Spinal cord (tissue), 10 donors: Measurements from ENCODE around the gene NCSTN. TPM values are rescaled to one million over a fixed set of nuclear protein-coding genes. Genes with fewer than 3 reads are reported as not detected.

Experiments used
- DNase-seq, 6 donors: peaks; one replicate each; pipeline versions ENCODE4 v3.0.0 to v3.0.0-alpha.2; 2013 to 2015; ENCODE audit warnings: low spot score in 6 of 6, low read depth in 4 of 6
- H3K27ac ChIP-seq: one replicate; pipeline ENCODE4 v1.5.1; 2013; ENCODE audit warnings: low read depth, low read length, control low read depth
- H3K27me3 ChIP-seq: one replicate; pipeline ENCODE4 v1.6.1; 2013; ENCODE audit warnings: low read length; ENCODE audit not compliant: control insufficient read depth, insufficient read depth
- H3K36me3 ChIP-seq: one replicate; pipeline ENCODE4 v1.6.1; 2013; ENCODE audit warnings: low read length; ENCODE audit not compliant: control insufficient read depth, insufficient read depth
- H3K4me1 ChIP-seq: one replicate; pipeline ENCODE4 v1.6.1; 2013; ENCODE audit warnings: low read length; ENCODE audit not compliant: control insufficient read depth, insufficient read depth
- H3K4me3 ChIP-seq: one replicate; pipeline ENCODE4 v1.5.1; 2013; ENCODE audit warnings: low read depth, low read length, control low read depth
- H3K9me3 ChIP-seq: one replicate; pipeline ENCODE4 v1.6.1; 2013; ENCODE audit warnings: low read length; ENCODE audit not compliant: control insufficient read depth, insufficient read depth
- WGBS: methylation state at CpG from one replicate; pipeline ENCODE4 v1.1.5; 2013; ENCODE audit warnings: missing lambda C conversion rate; ENCODE audit not compliant: insufficient coverage; 5-methylcytosine and 5-hydroxymethylcytosine counted together
- polyA plus RNA-seq, 2 donors: library from polyadenylated mRNA; unstranded; fragments of 120-200 nt; gene quantifications; one replicate each; pipeline ENCODE4 v1.2.1, GENCODE V29; 2013; ENCODE audit not compliant: insufficient read length in 2 of 2
- total RNA-seq, 2 donors: library from RNA; depleted of rRNA in 1 of 2; stranded (reverse); fragments of 120-200 nt in 1 of 2; fragments of >200 nt in 1 of 2; gene quantifications; one replicate each; pipeline versions ENCODE4 v1.2.3 to v1.2.4, GENCODE V29; 2013 to 2014
- donor health status: healthy.

The NCSTN gene
- total and polyA plus RNA-seq, 4 donors = 54.1 to 74.3 (median 63.8) TPM

GRCh38 chr1:160322831-160323230 lies 20.4 kb upstream of the NCSTN start:
- Histone ChIP-seq H3K9me3 (no peaks in the 10 kb centered on the region), H3K4me3 (no peak overlapping the region), H3K27me3 (no peaks in the 10 kb centered on the region), H3K27ac (no peak overlapping the region), H3K4me1 (no peaks in the 10 kb centered on the region), H3K36me3 (peaks cover 24% of the 10 kb centered on the region)
- no CpG with 5 or more reads among the region's 6 CpGs for WGBS
- no peak for DNase-seq

- Histone ChIP-seq H3K27me3 (no peaks in the 10 kb centered on the region), H3K4me3 (no peak overlapping the region), H3K4me1 (no peaks in the 10 kb centered on the region), H3K27ac (no peak overlapping the region), H3K36me3 (peaks cover 34% of the 10 kb centered on the region), H3K9me3 (no peaks in the 10 kb centered on the region)
- WGBS = no CpG with 5 or more reads among the region's 4 CpGs
- peak in 1 of 6 donors; percentile 6 for DNase-seq
These were observed 17.9 kb upstream of the NCSTN start for GRCh38 chr1:160325252-160325651.

GRCh38 chr1:160326418-160326817 lies 16.8 kb upstream of the NCSTN start:
- 97% methylated on average over 3 of the region's 5 CpGs for WGBS
- no peaks in the 10 kb centered on the region for H3K4me1 ChIP-seq
- H3K9me3 ChIP-seq = no peaks in the 10 kb centered on the region
- H3K27me3 ChIP-seq = no peaks in the 10 kb centered on the region
- no peak overlapping the region for H3K27ac ChIP-seq
- DNase-seq = no peak
- H3K4me3 ChIP-seq = no peak overlapping the region
- peaks cover 42% of the 10 kb centered on the region for H3K36me3 ChIP-seq

- H3K4me1 ChIP-seq = no peaks in the 10 kb centered on the region
- H3K27me3 ChIP-seq = no peaks in the 10 kb centered on the region
- WGBS = 0% methylated on average over 1 of the region's 8 CpGs
- H3K9me3 ChIP-seq = no peaks in the 10 kb centered on the region
- H3K27ac ChIP-seq = no peak overlapping the region
- peaks cover 52% of the 10 kb centered on the region for H3K36me3 ChIP-seq
- DNase-seq = peak in 2 of 6 donors; percentile 7 to 28
- no peak overlapping the region for H3K4me3 ChIP-seq
These were observed 15.0 kb upstream of the NCSTN start for GRCh38 chr1:160328184-160328583.

- Histone ChIP-seq H3K4me3 (no peak overlapping the region), H3K4me1 (no peaks in the 10 kb centered on the region), H3K9me3 (no peaks in the 10 kb centered on the region), H3K27ac (no peak overlapping the region), H3K27me3 (no peaks in the 10 kb centered on the region), H3K36me3 (peaks cover 47% of the 10 kb centered on the region)
- DNase-seq = no peak
These were observed 13.1 kb upstream of the NCSTN start for GRCh38 chr1:160330119-160330518.

GRCh38 chr1:160332516-160332915 lies 10.7 kb upstream of the NCSTN start:
- no peak for DNase-seq
- H3K4me3 ChIP-seq = no peak overlapping the region
- H3K27me3 ChIP-seq = no peaks in the 10 kb centered on the region
- H3K36me3 ChIP-seq = peaks cover 41% of the 10 kb centered on the region
- no peak overlapping the region for H3K27ac ChIP-seq
- no peaks in the 10 kb centered on the region for H3K9me3 ChIP-seq
- H3K4me1 ChIP-seq = no peaks in the 10 kb centered on the region

DNA sequence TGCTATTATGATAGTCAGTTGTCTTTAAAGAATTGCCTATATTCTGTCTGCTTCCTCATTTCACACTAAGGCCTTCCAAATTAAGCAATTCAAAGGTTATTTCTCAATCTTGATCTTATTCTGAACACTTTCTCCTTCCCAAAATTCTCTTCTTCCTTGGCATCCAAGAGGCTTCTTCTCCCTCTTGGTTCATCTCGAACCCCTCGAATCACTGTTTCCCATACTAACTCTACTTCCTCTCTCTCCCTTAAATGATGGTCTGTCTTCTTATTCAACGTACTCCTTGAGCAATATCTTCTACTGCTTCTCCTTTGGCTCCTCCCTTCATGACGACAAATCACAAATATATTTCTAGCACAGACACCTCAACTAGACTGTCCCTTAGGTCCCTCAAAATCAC lies 4.6 kb upstream of the NCSTN start:
- Histone ChIP-seq H3K9me3 (no peaks in the 10 kb centered on the region), H3K4me3 (no peak overlapping the region), H3K4me1 (peaks cover 3% of the 10 kb centered on the region), H3K27ac (no peak overlapping the region), H3K36me3 (peaks cover 18% of the 10 kb centered on the region), H3K27me3 (no peaks in the 10 kb centered on the region)
- no peak for DNase-seq
- WGBS = 85% methylated on average over 4 of the region's 4 CpGs

DNA sequence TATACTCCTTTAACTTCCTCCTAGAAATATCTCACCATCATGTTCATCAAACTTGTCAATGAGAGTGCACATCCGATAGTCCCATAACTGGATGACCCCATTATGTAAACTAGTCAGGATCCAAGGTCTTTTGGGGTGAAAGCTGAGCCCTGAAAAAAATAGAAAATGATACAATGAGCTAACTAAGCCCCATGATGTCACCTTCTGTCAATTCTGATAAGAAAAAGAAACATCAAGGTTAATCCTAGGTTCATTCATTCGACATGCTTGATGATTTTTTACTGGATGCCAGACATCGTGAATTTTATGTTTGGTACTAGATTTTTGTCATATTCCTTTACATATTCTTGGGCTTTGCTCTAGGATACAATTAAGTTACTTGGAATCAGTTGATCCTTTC lies 3.0 kb upstream of the NCSTN start:
- no peaks in the 10 kb centered on the region for H3K9me3 ChIP-seq
- no peaks in the 10 kb centered on the region for H3K27me3 ChIP-seq
- peaks cover 21% of the 10 kb centered on the region for H3K36me3 ChIP-seq
- no peak overlapping the region for H3K27ac ChIP-seq
- no peak for DNase-seq
- no peak overlapping the region for H3K4me3 ChIP-seq
- WGBS = no CpG with 5 or more reads among the region's 3 CpGs
- peaks cover 3% of the 10 kb centered on the region for H3K4me1 ChIP-seq

DNA sequence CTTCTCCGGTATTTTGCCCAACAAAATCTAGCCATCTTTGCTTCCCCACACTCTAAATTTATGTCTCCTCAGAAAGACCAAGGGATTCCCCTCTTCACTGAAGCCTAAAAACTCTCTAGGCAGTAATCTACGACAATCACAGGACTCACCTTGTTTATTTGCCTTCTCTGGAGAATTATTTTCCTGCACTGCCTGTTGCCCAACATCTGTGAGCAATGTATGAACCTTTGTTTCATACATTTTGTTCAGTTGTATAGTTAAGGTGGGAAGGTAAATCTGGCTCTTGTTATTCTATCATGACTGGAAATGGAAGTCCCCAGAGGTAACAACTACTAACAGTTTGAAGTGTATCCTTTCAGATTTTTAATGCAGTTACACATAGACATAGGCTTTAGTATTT lies 2.3 kb upstream of the NCSTN start:
- H3K27ac ChIP-seq = no peak overlapping the region
- DNase-seq = no peak
- H3K27me3 ChIP-seq = no peaks in the 10 kb centered on the region
- no peak overlapping the region for H3K4me3 ChIP-seq
- H3K4me1 ChIP-seq = peaks cover 3% of the 10 kb centered on the region
- H3K36me3 ChIP-seq = peaks cover 26% of the 10 kb centered on the region
- no peaks in the 10 kb centered on the region for H3K9me3 ChIP-seq
- 61% methylated on average over 1 of the region's 2 CpGs for WGBS

DNA sequence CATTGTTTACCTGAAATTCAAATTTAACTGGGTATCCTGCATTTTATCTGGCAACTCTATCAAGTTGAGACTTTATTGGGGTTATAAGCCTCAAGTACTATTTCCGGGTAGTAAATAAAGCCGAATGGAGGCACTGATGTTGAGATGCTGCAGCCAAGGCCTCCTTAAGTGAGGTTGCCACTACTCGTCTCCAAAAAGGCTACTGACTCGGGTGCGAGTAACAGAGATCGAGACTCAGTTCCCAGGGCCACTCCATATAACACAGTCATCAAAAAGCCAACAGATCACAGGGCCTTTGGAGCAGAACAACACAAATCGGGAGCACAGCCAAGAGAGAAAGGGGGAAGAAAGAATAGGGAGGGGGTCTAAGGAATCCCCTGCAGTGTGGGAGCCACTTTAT lies 657 bp upstream of the NCSTN start:
- Histone ChIP-seq H3K4me1 (peaks cover 3% of the 10 kb centered on the region), H3K4me3 (peak overlapping the region; percentile 98), H3K9me3 (no peaks in the 10 kb centered on the region), H3K36me3 (peaks cover 26% of the 10 kb centered on the region), H3K27ac (peak overlapping the region; percentile 88), H3K27me3 (no peaks in the 10 kb centered on the region)
- WGBS = 0% methylated on average over 3 of the region's 7 CpGs
- DNase-seq = peak in 1 of 6 donors; percentile 47
